ENCODE data around the gene FIBCD1. TPM values are rescaled to one million over a fixed set of nuclear protein-coding genes. Genes with fewer than 3 reads are reported as not detected.
"Not testable (repeated sequence)": the region's sequence is repeated elsewhere in the genome, so short reads cannot be mapped to it uniquely, and the experiment has no call there.

Gene FIBCD1
- total and polyA plus RNA-seq, 11 donors: 0.24 to 3.9 (median 1.3) TPM; not detected in 2

DNA sequence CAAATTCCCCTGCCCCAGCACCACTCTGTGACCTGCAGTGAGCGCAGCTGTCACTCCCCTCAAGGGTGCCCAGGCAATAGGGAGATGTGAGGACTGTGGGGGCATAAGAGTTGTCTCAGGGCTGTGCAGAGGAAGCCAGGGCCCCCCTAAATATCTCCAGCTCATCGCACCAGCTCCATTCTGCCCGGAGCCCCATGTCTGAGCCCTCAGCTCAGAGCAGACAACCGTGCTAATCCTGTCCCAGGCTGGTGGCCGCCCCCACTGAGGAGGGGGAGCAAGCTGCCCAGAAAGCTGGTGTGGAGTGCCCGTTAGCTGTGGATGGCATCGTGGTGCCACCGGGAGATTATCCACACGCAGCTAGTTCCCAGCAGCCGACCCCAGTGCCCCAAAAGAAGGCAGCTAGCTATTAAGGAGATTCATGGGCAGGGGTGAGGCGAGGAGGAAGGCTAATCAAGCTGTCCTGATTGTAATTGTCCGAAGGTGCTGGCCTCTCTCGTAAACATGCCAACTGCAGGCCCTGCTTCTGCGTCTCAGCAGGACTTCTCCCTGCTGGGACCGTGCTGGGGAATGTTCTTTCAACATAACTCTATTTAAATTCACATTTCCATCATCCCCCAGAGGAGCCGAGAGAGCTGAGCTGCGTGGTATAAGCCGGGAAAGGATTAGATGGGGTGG lies 17.0 kb upstream of the FIBCD1 start:
- Histone ChIP-seq H3K27me3 (peaks cover 0 to 15% (median 0%) of the 10 kb centered on the region in 9 donors), H3K9me3 (no peaks in the 10 kb centered on the region), H3K27ac (no peak overlapping the region), H3K4me3 (no peak overlapping the region), H3K36me3 (no peaks in the 10 kb centered on the region), H3K4me1 (no peaks in the 10 kb centered on the region)
- no peak for ATAC-seq
- TF ChIP-seq POLR2A (IDR thresholded peaks at IDR 0.05): no peak
- TF ChIP-seq, protein P1, sequence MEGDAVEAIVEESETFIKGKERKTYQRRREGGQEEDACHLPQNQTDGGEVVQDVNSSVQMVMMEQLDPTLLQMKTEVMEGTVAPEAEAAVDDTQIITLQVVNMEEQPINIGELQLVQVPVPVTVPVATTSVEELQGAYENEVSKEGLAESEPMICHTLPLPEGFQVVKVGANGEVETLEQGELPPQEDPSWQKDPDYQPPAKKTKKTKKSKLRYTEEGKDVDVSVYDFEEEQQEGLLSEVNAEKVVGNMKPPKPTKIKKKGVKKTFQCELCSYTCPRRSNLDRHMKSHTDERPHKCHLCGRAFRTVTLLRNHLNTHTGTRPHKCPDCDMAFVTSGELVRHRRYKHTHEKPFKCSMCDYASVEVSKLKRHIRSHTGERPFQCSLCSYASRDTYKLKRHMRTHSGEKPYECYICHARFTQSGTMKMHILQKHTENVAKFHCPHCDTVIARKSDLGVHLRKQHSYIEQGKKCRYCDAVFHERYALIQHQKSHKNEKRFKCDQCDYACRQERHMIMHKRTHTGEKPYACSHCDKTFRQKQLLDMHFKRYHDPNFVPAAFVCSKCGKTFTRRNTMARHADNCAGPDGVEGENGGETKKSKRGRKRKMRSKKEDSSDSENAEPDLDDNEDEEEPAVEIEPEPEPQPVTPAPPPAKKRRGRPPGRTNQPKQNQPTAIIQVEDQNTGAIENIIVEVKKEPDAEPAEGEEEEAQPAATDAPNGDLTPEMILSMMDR (IDR thresholded peaks at IDR 0.05): no peak
- intact Hi-C loops (cut with DNase I): no loop called here
- DNase-seq: no peak
- 50 to 71% (median 70%) methylated on average over 15 to 18 of the region's 18 CpGs for WGBS, 4 donors

DNA sequence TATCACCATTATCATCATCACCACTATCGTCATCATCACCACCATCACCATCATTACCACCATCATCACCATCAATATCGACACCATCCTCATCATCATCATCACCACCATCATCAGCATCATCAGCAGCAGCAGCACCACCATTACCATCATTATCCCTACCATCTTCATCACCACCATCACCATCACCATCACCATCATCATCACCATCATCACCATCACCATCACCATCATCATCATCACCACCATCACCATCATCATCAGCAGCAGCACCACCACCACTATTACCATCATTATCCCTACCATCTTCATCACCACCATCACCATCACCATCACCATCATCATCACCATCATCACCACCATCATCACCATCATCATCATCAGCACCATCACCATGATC lies 15.9 kb upstream of the FIBCD1 start:
- H3K36me3 ChIP-seq; DNase-seq; intact Hi-C loops (cut with DNase I); H3K27ac ChIP-seq; H3K9me3 ChIP-seq; H3K4me1 ChIP-seq; ATAC-seq; H3K4me3 ChIP-seq: not testable (repeated sequence)
- WGBS, 4 donors: 94 to 100% (median 97%) methylated on average over 2 of the region's 2 CpGs
- peaks cover 0 to 15% (median 0%) of the 10 kb centered on the region in 9 donors for H3K27me3 ChIP-seq

DNA sequence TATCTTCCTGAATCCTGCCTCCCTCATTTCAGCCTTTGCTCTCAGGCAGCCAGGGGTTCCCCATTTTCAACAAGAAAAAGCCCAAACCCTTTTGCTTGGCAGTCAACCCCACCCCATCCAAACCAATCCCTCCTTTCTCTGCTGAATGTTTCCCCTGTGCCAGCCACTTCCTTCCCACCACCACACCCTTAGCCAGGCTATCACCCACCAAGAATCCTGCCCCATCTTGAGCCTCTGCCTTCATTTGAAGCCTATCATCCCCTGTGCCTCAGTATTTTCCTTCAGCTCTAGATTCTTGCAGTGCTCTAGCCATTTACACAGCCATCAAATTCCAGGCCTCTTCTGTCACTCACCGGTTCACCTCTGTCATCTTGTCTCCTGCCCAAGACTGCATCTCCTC lies 15.3 kb upstream of the FIBCD1 start:
- 91 to 97% (median 96%) methylated on average over 1 of the region's 1 CpG for WGBS, 4 donors
- ATAC-seq (no peak), DNase-seq (no peak)
- Histone ChIP-seq H3K4me3 (no peak overlapping the region), H3K9me3 (peaks cover 0 to 5% (median 0%) of the 10 kb centered on the region in 12 donors), H3K4me1 (no peaks in the 10 kb centered on the region), H3K36me3 (no peaks in the 10 kb centered on the region), H3K27me3 (peaks cover 0 to 15% (median 0%) of the 10 kb centered on the region in 9 donors), H3K27ac (no peak overlapping the region)
- intact Hi-C loops (cut with DNase I): no loop called here
- no peak for TF ChIP-seq POLR2A (IDR thresholded peaks at IDR 0.05)
- TF ChIP-seq, protein P1 (IDR thresholded peaks at IDR 0.05): no peak

DNA sequence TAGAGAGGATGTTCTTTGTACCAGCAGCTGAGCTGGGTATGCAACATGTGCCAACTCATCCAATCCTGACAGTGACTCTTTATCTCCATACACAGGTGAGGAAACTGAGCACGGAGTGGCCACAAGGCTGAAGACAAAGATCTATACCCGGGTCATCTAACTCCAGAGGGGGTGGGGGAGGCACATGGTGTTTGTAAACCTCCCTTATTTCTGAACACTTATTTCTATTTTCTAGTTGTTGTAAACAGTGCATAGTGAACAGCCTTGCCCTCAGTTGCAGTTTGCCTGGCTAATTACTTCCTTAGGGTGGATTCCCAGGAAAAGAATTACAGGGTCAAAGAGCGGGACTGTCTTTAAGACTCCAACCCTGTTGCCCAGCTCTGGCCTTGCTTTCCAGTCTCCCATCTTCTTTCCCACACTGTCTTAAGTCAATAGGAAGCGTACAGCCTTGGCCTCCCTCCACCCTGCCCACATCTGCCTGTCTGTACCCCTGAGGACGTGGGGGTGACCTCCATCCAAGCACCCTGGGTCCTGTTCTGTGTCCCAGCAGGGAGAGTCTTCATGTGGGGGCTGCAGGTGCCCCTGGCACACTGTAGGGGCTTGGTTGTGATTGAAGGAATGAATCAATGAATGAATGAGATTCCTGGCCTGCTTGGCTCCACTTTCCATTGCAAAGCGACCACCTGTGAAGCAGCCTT lies 13.2 kb upstream of the FIBCD1 start:
- DNase-seq (no peak), ATAC-seq (no peak)
- Histone ChIP-seq H3K9me3 (peaks cover 0 to 5% (median 0%) of the 10 kb centered on the region in 12 donors), H3K27me3 (peaks cover 0 to 15% (median 0%) of the 10 kb centered on the region in 9 donors), H3K4me1 (no peaks in the 10 kb centered on the region), H3K4me3 (no peak overlapping the region), H3K36me3 (no peaks in the 10 kb centered on the region), H3K27ac (no peak overlapping the region)
- TF ChIP-seq POLR2A (IDR thresholded peaks at IDR 0.05): no peak
- TF ChIP-seq, protein P1 (IDR thresholded peaks at IDR 0.05): no peak
- intact Hi-C loops (cut with DNase I): no loop called here
- WGBS, 4 donors: 68 to 78% (median 75%) methylated on average over 6 of the region's 6 CpGs
